Measurements from ENCODE around the gene VPS13C.
A peak's percentile ranks its signal among the peaks of the same experiment; 100 is the strongest.

GRCh38 chr15:61892140-61892539, 168.1 kb downstream of the VPS13C start:
- TF ChIP-seq, protein P1, sequence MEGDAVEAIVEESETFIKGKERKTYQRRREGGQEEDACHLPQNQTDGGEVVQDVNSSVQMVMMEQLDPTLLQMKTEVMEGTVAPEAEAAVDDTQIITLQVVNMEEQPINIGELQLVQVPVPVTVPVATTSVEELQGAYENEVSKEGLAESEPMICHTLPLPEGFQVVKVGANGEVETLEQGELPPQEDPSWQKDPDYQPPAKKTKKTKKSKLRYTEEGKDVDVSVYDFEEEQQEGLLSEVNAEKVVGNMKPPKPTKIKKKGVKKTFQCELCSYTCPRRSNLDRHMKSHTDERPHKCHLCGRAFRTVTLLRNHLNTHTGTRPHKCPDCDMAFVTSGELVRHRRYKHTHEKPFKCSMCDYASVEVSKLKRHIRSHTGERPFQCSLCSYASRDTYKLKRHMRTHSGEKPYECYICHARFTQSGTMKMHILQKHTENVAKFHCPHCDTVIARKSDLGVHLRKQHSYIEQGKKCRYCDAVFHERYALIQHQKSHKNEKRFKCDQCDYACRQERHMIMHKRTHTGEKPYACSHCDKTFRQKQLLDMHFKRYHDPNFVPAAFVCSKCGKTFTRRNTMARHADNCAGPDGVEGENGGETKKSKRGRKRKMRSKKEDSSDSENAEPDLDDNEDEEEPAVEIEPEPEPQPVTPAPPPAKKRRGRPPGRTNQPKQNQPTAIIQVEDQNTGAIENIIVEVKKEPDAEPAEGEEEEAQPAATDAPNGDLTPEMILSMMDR (IDR thresholded peaks at IDR 0.05): peak; percentile 15
- TF ChIP-seq EZH2 (IDR thresholded peaks at IDR 0.05) (no peak), EZH2phosphoT487 (IDR thresholded peaks at IDR 0.05) (no peak)

Measured in neural progenitor cell (in vitro differentiated cells).